ES-I3 (cell line): ENCODE results near the gene INSYN2B.
"Not testable (repeated sequence)": the region's sequence is repeated elsewhere in the genome, so short reads cannot be mapped to it uniquely, and the experiment has no call there.

Source experiments
- H3K36me3 ChIP-seq: 2 replicates; pipeline ENCODE4 v1.6.1; 2013; ENCODE audit warnings: mild to moderate bottlenecking, low read length, control low read depth, moderate library complexity; ENCODE audit not compliant: insufficient read depth
- H3K4me1 ChIP-seq: 2 replicates; pipeline ENCODE4 v1.6.1; 2013; ENCODE audit warnings: mild to moderate bottlenecking, control low read depth, low read length; ENCODE audit not compliant: insufficient read depth
- H3K9ac ChIP-seq: 2 replicates; pipeline ENCODE4 v1.6.1; 2013; ENCODE audit warnings: low read depth, mild to moderate bottlenecking, low read length, moderate library complexity
- H3K9me3 ChIP-seq: 2 replicates; pipeline ENCODE4 v1.6.1; 2013; ENCODE audit warnings: mild to moderate bottlenecking, low read length, moderate library complexity; ENCODE audit not compliant: control insufficient read depth, insufficient read depth

Gene INSYN2B

GRCh38 chr5:169856571-169856970 lies 123.7 kb downstream of the INSYN2B start:
- H3K4me1 ChIP-seq = peaks cover 4% of the 10 kb centered on the region; the same call in 1 of the 2 replicates
- H3K9ac ChIP-seq = no peak overlapping the region
- H3K36me3 ChIP-seq = no peaks in the 10 kb centered on the region
- H3K9me3 ChIP-seq = no peaks in the 10 kb centered on the region; the same call in none of the 2 replicates

DNA sequence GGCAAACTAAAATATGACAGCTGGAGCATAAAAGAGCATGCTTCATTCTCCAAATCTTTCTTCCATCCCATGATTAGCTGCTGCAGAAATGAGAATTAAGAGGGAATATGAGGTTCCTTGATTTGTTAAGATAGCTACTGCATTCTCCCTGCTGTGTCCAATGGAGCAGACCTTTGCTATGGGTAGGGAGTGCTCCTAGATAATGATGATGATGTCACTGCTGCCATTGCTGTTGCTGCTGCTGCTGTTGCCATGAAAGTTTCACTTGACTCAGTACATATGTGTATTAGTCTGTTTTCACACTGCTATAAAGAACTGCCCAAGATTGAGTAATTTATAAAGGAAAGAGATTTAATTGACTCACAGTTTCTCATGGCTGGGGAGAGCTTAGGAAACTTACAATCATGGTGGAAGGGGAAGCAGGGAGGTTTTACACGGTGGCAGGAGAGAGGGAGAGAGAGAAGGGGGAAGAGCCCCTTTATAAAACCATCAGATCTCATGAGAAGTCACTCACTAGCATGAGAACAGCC lies 128.9 kb downstream of the INSYN2B start:
- Histone ChIP-seq H3K4me1 (no peaks in the 10 kb centered on the region), H3K36me3 (no peaks in the 10 kb centered on the region), H3K9ac (no peak overlapping the region), H3K9me3 (peaks cover 5% of the 10 kb centered on the region)

DNA sequence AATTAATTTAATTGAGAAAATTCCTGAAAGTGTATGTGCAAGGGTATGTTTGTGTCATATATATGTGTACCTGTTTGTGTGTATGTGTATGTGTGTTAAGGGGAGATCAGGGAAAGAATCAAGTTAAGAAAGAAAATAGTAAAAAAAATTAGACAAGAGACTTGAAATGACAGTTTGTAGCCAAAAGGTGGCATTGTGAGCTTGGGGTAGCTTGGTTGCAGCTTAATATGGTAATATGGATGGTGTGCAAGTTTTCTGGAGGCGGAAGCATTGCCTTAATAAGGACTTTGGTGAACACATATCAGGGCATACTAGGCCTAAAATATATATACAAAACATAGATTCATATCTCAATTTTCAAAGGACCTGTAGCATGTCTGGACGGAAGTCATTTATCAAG lies 129.9 kb downstream of the INSYN2B start:
- no peaks in the 10 kb centered on the region for H3K36me3 ChIP-seq
- peaks cover 5% of the 10 kb centered on the region for H3K9me3 ChIP-seq
- H3K9ac ChIP-seq = no peak overlapping the region
- H3K4me1 ChIP-seq = 0 out of 2 replicates have a peak, but pooled peaks cover 2% of the 10 kb centered on the region

- Histone ChIP-seq H3K9me3 (peaks cover 5% of the 10 kb centered on the region), H3K36me3 (no peaks in the 10 kb centered on the region), H3K9ac (no peak overlapping the region), H3K4me1 (0 out of 2 replicates have a peak, but pooled peaks cover 3% of the 10 kb centered on the region)
Observed at GRCh38 chr5:169848792-169849191, 131.5 kb downstream of the INSYN2B start.

- no peak overlapping the region for H3K9ac ChIP-seq
- H3K4me1 ChIP-seq = 0 out of 2 replicates have a peak, but pooled peaks cover 3% of the 10 kb centered on the region
- H3K9me3 ChIP-seq = peaks cover 5% of the 10 kb centered on the region
- H3K36me3 ChIP-seq = no peaks in the 10 kb centered on the region
Observed at GRCh38 chr5:169848271-169848670, 132.0 kb downstream of the INSYN2B start.

- Histone ChIP-seq H3K9ac (no peak overlapping the region), H3K4me1 (0 out of 2 replicates have a peak, but pooled peaks cover 3% of the 10 kb centered on the region), H3K9me3 (peaks cover 5% of the 10 kb centered on the region), H3K36me3 (no peaks in the 10 kb centered on the region)
Observed at GRCh38 chr5:169847519-169847918, 132.8 kb downstream of the INSYN2B start.

GRCh38 chr5:169842699-169843098 lies 137.6 kb downstream of the INSYN2B start:
- H3K4me1 ChIP-seq = 0 out of 2 replicates have a peak, but pooled peaks cover 3% of the 10 kb centered on the region
- no peaks in the 10 kb centered on the region for H3K36me3 ChIP-seq
- H3K9me3 ChIP-seq = no peaks in the 10 kb centered on the region
- H3K9ac ChIP-seq = no peak overlapping the region

- Histone ChIP-seq H3K9me3 (no peaks in the 10 kb centered on the region), H3K4me1 (0 out of 2 replicates have a peak, but pooled peaks cover 2% of the 10 kb centered on the region), H3K36me3 (no peaks in the 10 kb centered on the region)
Observed at GRCh38 chr5:169840405-169840804, 139.9 kb downstream of the INSYN2B start.

GRCh38 chr5:169838688-169839087 lies 141.6 kb downstream of the INSYN2B start:
- Histone ChIP-seq H3K9me3 (no peaks in the 10 kb centered on the region), H3K4me1 (no peaks in the 10 kb centered on the region), H3K9ac (no peak overlapping the region), H3K36me3 (no peaks in the 10 kb centered on the region)

More at GRCh38 chr5:169840405-169840804, 139.9 kb downstream of the INSYN2B start:
- no peak overlapping the region for H3K9ac ChIP-seq

GRCh38 chr5:169837686-169838085 lies 142.6 kb downstream of the INSYN2B start:
- Histone ChIP-seq H3K4me1 (no peaks in the 10 kb centered on the region), H3K9ac (no peak overlapping the region), H3K36me3 (no peaks in the 10 kb centered on the region), H3K9me3 (no peaks in the 10 kb centered on the region)

DNA sequence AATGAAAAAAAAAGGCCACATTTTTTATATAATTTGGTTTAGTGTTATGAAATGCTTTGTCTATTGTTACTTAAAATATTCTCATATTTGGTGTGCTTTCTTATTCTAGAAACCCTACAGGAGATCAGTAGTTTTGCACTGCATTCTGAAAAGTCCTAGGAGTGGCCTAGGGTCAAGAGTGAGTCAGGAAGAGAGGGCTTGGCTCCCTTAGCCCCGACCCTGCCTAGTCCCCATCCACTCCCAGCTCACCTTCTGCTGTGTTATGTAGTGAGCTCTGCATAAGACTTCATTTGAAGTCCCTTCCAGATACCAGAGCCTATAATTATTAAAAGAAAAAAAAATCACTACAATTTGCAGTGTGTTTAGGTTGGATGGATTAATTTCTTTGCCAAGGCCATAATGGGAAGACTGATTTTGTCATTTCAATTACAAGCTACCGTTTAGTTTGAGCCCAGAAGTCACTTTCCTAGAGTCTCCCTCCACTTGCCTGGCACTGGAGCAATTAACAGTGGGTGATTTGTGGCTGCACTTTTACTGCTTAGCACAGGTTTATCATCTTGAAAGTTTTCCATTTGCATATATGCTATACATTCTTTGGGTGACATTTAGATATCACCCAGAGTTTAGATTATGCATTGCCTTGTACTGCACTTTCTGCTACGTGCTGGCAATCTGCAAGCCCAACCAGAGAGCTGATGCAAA lies 143.3 kb downstream of the INSYN2B start:
- Histone ChIP-seq H3K9me3 (no peaks in the 10 kb centered on the region), H3K9ac (no peak overlapping the region), H3K4me1 (no peaks in the 10 kb centered on the region), H3K36me3 (no peaks in the 10 kb centered on the region)

DNA sequence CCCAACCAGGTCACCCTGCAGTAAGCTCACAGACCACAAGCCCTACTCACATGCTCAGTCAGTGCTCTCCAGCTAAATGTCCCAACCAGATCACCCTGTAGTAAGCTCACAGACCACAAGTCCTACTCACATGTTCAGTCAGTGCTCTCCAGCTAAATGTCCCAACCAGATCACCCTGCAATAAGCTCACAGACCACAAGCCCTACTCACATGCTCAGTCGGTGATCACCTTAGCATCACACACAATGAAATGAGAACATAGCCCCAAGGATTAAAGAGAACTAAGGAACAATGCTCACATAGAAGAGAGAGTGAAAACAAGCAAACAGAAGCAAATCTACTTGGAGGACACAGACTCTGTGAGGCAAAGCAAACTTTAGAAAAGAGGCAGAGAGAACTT lies 145.8 kb downstream of the INSYN2B start:
- not testable (repeated sequence) for H3K36me3 ChIP-seq, H3K9me3 ChIP-seq, H3K9ac ChIP-seq

GRCh38 chr5:169833681-169834292 lies 146.5 kb downstream of the INSYN2B start:
- H3K9me3 ChIP-seq, H3K4me1 ChIP-seq, H3K9ac ChIP-seq, H3K36me3 ChIP-seq: not testable (repeated sequence)

More for the DNA sequence above, 145.8 kb downstream of the INSYN2B start:
- H3K4me1 ChIP-seq = not testable (repeated sequence)

DNA sequence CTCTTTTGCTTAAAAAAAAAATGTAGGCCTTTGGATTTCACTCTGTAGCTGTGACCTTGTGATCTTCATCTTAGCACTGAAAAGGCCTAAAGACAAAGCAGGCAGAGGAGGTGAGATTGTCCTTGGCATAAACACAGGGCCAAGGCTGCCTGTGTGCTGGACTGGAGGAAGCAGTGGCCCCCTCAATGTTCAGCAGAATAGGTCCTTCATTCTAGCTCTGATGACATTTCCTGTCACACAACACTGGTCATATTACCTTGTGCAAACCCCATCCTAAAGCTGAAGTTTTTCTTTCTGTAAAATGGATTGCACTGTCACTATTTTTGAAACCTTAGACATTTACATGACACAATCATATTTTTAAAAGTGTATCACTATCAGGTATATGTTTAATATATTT lies 147.4 kb downstream of the INSYN2B start:
- Histone ChIP-seq H3K9ac (no peak overlapping the region), H3K4me1 (no peaks in the 10 kb centered on the region), H3K36me3 (no peaks in the 10 kb centered on the region), H3K9me3 (no peaks in the 10 kb centered on the region; the same call in 1 of the 2 replicates)

DNA sequence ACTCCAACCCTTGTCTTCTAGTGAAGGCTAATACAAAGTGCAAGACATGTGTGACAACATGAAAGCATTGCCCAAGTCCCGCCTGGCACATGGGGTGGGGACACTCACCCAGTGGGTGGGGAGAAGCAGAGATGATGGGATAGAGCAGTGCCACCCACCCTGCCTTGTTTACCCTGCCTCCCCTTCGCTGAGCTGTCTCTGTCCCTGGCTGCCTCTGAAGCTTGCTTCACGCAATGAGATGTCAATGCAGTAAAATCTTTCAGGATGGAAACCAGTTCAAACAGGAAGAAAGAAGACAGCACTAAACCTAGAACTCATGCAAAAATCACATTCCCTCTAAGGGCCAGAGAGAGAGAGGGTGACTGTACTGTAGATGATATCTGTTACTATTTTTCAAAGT lies 148.0 kb downstream of the INSYN2B start:
- no peaks in the 10 kb centered on the region; the same call in 1 of the 2 replicates for H3K9me3 ChIP-seq
- no peaks in the 10 kb centered on the region for H3K4me1 ChIP-seq
- H3K9ac ChIP-seq = no peak overlapping the region
- H3K36me3 ChIP-seq = no peaks in the 10 kb centered on the region
